GM12875 (cell line): ENCODE results near the gene LITAF.
A peak's percentile ranks its signal among the peaks of the same experiment; 100 is the strongest.

Experiments used
- H3K4me3 ChIP-seq: one replicate; pipeline ENCODE4 v1.5.1; 2011; ENCODE audit warnings: low read depth, low read length, control low read depth
- CTCF ChIP-seq: IDR thresholded peaks from 2 replicates; pipeline ENCODE4 v1.5.1; 2011; ENCODE audit warnings: low read depth, mild to moderate bottlenecking, control low read depth, inconsistent platforms, low read length, moderate library complexity, borderline replicate concordance; ENCODE audit not compliant: insufficient read depth

LITAF gene

GRCh38 chr16:11586856-11587642 is at the start of gene LITAF:
Gene LITAF (minus strand): TSS chr16:11586919. CDS start chr16:11556730, 30,189 bp downstream.
- H3K4me3 ChIP-seq, result peak within 1 kb of the TSS; percentile 61

GRCh38 chr16:11636172-11636721 is 49.5 kb upstream of the LITAF start:
- no peak for TF ChIP-seq CTCF
- no peak overlapping the region for H3K4me3 ChIP-seq

More at GRCh38 chr16:11586856-11587642, at the start of gene LITAF:
- no peak for TF ChIP-seq CTCF

- H3K4me3 ChIP-seq, result no peak overlapping the region
- no peak for TF ChIP-seq CTCF
Observed at GRCh38 chr16:11635679-11636171, 49.0 kb upstream of the LITAF start.

- H3K4me3 ChIP-seq, result no peak overlapping the region
- no peak for TF ChIP-seq CTCF
Observed at GRCh38 chr16:11635113-11635652, 48.5 kb upstream of the LITAF start.

GRCh38 chr16:11634312-11634711 is 47.6 kb upstream of the LITAF start:
- TF ChIP-seq CTCF, result no peak

GRCh38 chr16:11633113-11633512 is 46.4 kb upstream of the LITAF start:
- H3K4me3 ChIP-seq, result no peak overlapping the region
- TF ChIP-seq CTCF, result no peak

More at GRCh38 chr16:11634312-11634711, 47.6 kb upstream of the LITAF start:
- H3K4me3 ChIP-seq, result no peak overlapping the region
